NCI-H82 (cell line): ENCODE data around the gene GPRC5C.

ENCODE experiments used
- DNase-seq: peaks from one replicate; lab custom pipeline; 2025; lab: John Stamatoyannopoulos, UW

The GPRC5C gene

GRCh38 chr17:74433421-74434121 is 1.7 kb downstream of the GPRC5C start:
- peak; percentile 19 for DNase-seq

GRCh38 chr17:74435775-74436359 is 4.0 kb downstream of the GPRC5C start:
- no peak for DNase-seq

- DNase-seq, result peak; percentile 36
Observed at GRCh38 chr17:74437702-74438101, 5.8 kb downstream of the GPRC5C start.

GRCh38 chr17:74439691-74440567 is 8.0 kb downstream of the GPRC5C start:
- DNase-seq, result no peak

- DNase-seq, result no peak
Observed at GRCh38 chr17:74441537-74441936, 9.6 kb downstream of the GPRC5C start.

GRCh38 chr17:74442291-74442669 is 10.4 kb downstream of the GPRC5C start:
- DNase-seq, result no peak

GRCh38 chr17:74442670-74443515 is 11.0 kb downstream of the GPRC5C start:
- peak; percentile 20 for DNase-seq

GRCh38 chr17:74443516-74444296 is 11.8 kb downstream of the GPRC5C start:
- no peak for DNase-seq

- no peak for DNase-seq
Observed at GRCh38 chr17:74444406-74444805, 12.5 kb downstream of the GPRC5C start.

- DNase-seq, result no peak
Observed at GRCh38 chr17:74445158-74445557, 13.3 kb downstream of the GPRC5C start.

GRCh38 chr17:74446551-74447500 is 14.9 kb downstream of the GPRC5C start:
- no peak for DNase-seq

- no peak for DNase-seq
Observed at GRCh38 chr17:74447628-74448159, 15.8 kb downstream of the GPRC5C start.

- no peak for DNase-seq
Observed at GRCh38 chr17:74448756-74449155, 16.9 kb downstream of the GPRC5C start.

GRCh38 chr17:74449306-74449705 is 17.4 kb downstream of the GPRC5C start:
- no peak for DNase-seq

- DNase-seq, result no peak
Observed at GRCh38 chr17:74449773-74450172, 17.9 kb downstream of the GPRC5C start.

- no peak for DNase-seq
Observed at GRCh38 chr17:74450231-74450630, 18.3 kb downstream of the GPRC5C start.

- no peak for DNase-seq
Observed at GRCh38 chr17:74450925-74451403, 19.1 kb downstream of the GPRC5C start.

- no peak for DNase-seq
Observed at GRCh38 chr17:74451557-74451956, 19.7 kb downstream of the GPRC5C start.

GRCh38 chr17:74452033-74452840 is 20.3 kb downstream of the GPRC5C start:
- DNase-seq, result peak; percentile 27
